HG03159 (cell line): Measurements from ENCODE around the gene KBTBD12.

Experiments used
- ATAC-seq: cut with Tn5 transposase; IDR thresholded peaks from one replicate; pipeline ENCODE4 v1.9.1; 2021; ENCODE audit warnings: mild to moderate bottlenecking, moderate library complexity; ENCODE audit not compliant: unreplicated experiment

The KBTBD12 gene

DNA sequence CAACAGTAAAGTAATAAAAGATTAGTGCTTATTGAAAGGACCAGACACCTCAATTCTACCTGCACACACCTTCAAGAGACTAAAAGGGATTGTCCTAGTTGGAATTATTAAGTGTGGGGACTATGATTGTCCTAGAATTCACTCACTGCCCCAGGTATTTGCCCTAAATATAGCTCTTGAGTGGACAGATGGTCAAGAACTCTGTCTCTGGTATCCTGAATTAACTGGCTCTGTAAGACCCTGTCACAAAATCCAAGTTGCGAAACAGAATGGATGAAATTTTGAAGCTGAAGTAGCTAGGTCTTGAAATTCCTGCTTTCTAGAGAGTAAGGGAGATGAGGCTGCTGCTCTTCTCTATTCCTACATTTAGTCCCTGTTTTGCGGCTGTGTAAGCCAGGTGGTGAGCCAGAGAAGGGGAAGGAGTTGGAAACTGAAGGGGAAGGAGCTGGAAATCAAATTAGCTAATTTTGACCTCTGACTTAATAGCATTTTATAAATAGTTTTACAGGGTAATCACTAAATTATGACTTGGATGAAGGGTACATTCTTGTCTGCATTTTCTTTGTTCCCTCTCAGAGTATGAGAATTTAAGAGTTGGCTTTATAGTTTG lies 34.5 kb downstream of the KBTBD12 start:
- no peak for ATAC-seq

- ATAC-seq = no peak
Measured at GRCh38 chr3:127951276-127951675, 36.2 kb downstream of the KBTBD12 start.

- ATAC-seq = no peak
Measured at GRCh38 chr3:127953091-127954035, 38.3 kb downstream of the KBTBD12 start.

DNA sequence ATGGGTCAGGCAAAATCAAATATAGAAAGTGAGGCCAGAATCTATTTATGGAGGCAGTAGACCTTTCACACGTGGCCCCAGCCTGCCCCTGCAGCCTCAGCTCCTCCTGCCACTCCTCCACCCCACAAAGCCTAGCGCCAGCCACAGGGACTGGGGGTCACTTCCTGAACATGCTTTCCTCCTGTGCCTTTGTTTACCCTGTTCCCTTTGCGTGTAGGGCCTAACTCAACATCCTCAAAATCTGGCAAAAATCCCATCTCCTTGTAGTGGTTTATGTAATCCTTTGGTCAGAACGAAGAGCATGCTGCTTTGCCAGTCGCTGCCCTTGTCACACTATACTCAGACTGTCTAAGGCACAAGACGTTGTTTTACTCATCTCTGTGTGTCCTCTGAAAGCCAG lies 39.6 kb downstream of the KBTBD12 start:
- no peak for ATAC-seq

DNA sequence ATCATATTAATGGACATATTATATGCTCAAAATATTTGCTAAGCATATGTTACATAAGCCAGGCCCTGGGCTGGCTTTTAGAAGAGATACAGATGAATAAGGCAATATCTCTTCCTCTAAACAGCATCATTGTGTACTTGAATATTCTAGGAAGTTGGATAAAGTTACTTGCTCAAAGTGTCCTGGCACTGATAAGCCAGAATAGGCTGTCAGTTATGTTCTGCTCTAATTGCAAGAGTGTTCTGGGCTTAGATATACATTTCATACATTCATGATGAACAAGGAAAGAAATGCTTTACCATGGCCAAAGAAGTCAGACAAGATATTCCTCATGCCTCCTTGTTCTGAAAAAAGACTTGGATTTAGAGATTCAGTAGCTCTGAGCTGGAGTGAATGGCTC lies 40.7 kb downstream of the KBTBD12 start:
- ATAC-seq = no peak

DNA sequence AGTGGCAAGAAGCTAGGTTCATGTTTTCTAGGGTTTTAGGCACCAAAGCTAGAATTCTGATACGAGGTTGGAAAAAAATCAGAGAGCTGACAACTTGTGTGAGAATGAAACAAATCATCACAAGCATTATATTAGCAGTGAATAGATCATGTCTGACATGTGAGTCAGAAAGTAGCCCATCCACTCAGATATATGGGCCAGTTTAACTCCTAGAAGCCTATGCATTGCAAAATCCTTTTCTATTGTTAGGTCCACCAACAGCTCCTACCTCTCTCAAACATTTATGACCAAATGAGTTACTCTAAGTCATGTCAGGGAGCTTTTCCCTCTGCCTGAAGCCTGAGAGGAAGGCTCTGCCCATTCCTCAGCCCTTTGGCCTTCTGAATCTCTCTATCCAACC lies 44.0 kb downstream of the KBTBD12 start:
- no peak for ATAC-seq

DNA sequence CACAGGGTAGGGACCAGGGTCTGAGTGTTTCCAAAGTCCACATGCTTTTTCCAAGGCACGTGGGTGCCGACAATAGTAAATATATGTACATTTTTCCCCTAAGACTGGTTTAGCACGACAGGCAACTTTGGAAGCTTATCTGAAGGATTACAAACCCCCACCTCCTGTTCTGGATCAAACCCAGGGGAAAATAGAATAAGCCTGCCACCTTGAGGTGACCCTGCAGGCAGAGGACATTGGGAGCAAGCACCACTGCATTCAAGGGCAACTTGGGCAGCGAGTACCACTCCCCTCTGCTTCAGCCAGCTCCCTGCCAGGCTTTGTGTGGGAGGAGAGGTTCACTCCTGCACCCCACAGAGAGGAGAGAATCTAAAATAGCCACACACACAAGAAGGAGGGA lies 44.8 kb downstream of the KBTBD12 start:
- ATAC-seq = no peak

DNA sequence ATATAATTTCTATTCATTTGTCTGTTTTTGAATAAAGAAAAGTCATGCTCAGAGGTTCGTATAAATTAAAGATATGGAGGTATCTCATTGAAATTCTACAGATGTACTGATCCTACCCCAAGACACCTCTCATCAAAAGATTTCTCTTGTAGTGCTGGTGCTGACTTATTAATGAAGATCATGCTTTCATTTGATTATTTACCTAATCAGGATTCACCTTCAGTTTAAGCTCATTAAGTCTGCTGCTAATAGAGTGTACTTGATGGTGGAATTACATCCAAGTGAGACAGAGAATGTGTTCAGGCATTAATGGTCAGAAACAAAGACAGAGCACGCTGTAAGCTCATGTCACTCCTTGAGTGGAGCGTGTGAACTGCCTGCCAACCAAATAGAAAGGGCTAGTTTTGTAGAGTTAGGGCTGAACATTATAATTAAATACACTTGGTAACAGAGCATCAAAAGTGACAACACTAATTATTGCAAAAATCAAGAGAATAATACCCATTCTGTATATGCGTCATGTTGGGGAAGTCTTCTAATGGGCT lies 45.5 kb downstream of the KBTBD12 start:
- ATAC-seq = no peak

GRCh38 chr3:127961124-127961523 lies 46.1 kb downstream of the KBTBD12 start:
- ATAC-seq = no peak

DNA sequence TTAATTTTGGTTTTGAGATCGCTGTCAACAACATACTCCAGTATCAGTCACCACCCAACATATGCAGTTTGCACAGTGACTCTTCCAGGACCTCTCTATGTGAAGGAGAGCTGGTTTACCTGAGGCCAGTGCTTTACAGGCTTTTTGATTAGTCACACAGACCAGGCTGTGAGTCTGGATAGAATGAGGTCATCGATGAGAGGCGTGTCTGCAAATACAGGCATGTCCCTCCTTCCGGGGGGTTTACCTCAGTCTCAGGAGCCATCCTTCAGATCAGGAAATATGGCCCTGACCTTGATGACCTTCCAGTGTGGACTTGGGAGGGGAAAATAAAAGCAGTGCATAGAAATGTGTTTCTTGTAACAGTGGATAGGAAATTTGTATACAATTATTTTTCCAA lies 46.9 kb downstream of the KBTBD12 start:
- no peak for ATAC-seq

- ATAC-seq = no peak
Measured at GRCh38 chr3:127962937-127963336, 47.9 kb downstream of the KBTBD12 start.

- no peak for ATAC-seq
Measured at GRCh38 chr3:127964053-127964452, 49.0 kb downstream of the KBTBD12 start.

DNA sequence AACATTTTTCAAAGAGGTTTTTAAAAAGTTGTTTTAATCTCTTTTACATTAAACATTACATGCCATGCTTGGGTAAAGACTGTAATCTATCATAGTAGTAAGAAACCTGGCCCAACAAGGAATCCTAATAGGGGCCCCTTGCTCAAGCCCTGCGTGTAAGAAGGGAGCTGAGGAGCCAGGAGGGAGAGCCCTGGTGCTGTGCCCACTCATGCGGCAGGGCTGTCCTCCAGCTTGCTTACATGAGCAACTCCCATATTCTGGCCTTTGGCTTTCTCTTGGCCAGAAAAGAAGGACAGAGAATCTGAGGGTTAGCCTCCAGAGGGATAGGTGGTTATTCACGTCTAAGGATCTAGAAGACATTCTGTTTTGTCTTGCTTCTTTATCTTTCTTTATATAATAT lies 49.8 kb downstream of the KBTBD12 start:
- ATAC-seq = no peak

GRCh38 chr3:127967316-127967715 lies 52.3 kb downstream of the KBTBD12 start:
- ATAC-seq = no peak

DNA sequence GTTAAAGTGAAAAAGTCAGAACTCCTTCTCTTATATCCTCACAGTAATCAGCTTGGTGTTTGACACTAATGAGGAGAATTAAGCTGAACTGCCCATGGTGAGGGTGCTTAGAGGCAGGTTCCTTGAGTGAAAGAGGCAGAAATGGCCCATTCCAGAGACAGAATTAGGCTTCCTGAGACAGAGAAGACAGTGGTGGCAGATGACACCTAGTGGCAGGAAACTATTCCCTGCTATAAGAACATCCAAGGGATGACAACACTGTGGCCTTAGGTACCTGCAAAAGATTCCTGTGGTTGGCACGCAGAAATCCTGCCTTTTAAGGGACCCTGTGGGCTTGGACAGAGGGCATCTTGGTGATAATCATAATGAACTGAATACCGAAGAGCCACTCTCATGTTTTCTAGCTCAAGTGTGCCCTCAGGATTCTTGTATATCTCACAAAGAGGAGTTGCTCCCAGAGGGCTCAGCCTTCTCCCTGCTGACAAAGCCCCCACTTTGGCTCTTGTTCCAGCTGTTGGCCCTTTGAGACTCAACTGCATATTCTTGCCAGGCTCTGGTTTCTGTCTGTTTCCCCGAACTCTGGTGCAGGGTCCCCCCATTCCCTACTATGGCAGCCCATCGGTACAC lies 56.0 kb downstream of the KBTBD12 start:
- no peak for ATAC-seq

DNA sequence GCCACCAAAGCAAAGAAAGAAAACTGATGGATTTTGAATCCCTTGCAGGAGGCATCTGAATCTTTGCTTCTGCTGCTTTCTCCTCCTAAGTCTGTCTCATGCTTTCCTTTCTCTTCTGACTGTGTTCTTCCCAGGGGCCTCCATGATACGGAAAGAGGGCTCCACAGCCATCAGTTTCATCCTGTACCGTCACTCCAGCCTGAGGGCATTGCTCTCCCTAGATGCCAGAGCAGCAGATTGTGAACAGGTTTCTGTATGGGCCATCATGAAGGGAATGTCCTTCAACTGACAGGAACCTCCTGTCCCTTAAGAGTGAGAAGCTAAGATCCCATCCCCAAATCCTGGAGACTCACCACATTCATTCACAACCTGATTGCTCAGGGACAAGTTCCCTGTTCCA lies 59.2 kb downstream of the KBTBD12 start:
- no peak for ATAC-seq

DNA sequence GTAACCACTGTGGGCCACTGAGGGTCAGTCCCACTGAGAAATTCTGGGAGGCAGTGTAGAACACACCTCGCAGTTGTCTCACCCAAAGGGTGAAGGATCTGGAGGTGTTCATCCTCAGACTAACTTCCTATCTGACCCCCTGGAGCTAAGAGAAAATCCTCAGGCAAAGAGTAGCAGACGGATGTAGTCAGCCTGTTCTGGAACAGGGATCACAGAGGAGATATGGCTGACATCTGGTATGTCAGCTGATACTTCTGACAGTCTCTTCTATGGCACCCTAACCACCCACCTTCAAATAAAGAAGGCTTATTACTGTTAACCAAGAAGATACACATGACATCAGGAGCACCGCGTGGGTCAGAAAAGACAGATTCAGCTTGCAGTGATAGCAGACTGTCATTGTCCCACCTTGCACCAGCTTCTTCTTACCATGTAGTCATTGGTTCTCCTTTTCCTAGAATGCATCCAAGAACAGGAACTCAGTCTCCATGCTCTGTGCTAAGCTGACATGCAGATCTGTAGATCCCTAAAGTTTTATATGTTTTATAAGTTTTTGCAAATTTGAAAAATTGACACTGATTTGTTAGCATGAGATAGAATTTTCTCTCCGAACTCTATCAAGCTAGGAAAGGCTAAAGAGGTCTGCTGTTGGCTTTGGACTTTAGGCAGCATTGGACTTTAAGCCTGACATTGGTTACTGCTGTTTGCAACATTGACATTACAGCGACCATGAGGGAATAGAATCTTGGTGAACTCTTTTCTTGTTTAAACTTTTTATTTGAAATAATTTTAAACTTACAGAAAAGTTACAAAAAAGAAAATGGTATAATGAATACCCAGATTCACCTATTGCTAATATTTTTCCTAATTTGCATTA lies 60.4 kb downstream of the KBTBD12 start:
- ATAC-seq = no peak

DNA sequence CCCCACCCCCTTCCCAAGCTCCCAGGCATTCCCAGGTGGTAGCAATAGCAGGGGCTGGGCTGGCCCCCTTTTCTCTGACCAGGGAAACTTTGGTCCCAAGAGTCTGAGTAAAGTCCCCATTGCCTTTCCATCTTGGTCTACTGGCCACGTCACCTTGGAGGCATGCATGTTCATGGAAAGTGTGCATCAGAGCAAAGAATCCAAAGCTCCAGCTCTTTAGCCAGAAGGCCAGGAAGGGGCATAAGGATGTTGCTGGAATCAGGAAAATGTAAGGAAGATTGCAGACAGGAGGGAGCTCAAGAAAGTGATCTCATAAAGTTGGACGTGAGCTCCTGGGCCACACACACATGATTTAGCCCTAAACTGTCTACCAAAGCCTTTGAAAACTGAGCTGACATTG lies 63.6 kb downstream of the KBTBD12 start:
- ATAC-seq = no peak

DNA sequence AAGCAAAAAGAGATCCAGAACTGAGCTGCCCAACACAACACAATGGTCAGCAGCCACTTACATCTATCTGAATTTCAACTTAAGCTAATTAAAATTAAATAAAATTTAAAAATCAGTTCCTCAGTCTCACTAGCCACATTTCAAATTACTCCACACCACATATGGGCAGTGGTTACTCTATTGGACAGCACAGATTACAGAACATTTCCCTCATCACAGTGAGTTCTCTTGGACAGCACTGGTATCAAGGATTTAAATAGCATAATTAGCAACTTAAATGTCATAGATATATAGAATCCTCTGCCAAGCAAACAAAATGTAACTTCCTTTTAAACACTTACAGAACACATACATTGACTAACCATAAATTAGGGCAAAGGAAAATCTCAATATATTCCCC lies 64.4 kb downstream of the KBTBD12 start:
- no peak for ATAC-seq

- no peak for ATAC-seq
Measured at GRCh38 chr3:127981097-127981496, 66.1 kb downstream of the KBTBD12 start.

DNA sequence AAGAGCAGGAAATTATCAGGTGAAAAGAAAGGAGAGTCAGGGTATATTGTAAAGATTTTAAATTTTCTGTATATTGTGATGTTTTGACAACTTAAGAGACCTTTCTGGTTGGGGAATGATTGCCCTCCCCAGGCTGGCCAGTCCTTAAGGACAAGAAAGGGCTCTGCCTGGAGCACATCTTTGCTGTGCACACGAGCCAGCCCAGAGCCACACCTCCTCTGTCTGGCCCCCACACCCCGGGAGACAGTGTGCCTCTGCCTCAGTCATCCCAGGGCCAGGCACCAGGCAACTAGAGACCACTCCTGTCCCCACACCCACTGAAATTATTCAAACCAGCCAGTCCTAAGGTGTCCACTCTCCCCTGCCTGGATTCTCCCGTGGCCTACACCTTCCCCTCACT lies 67.1 kb downstream of the KBTBD12 start:
- ATAC-seq = no peak
